ENCODE measurements around the gene ORMDL1. TPM values are rescaled to one million over a fixed set of nuclear protein-coding genes. Genes with fewer than 3 reads are reported as not detected.

Gene ORMDL1
- polyA plus RNA-seq, 3 donors: 76.4 to 204 (median 93.2) TPM

- no peak for TF ChIP-seq CTCF (IDR thresholded peaks at IDR 0.05)
- no peak overlapping the region for H3K4me2 ChIP-seq (replicated peaks; ENCODE audit: extremely low read depth, low read length, poor library complexity, severe bottlenecking)
- peaks cover 3% of the 10 kb centered on the region for H3K79me2 ChIP-seq (ENCODE audit: insufficient read depth, low read length)
- WGBS (ENCODE audit: insufficient coverage): no CpG with 5 or more reads among the region's 6 CpGs
- no peak for DNase-seq
- no peaks in the 10 kb centered on the region for H3K9me3 ChIP-seq (replicated peaks in 1 of 2; ENCODE audit: control insufficient read depth in 1 of 2, insufficient read depth in 1 of 2, low read length in 2 of 2)
- Mint-ChIP-seq H3K9me3 (no peaks in the 10 kb centered on the region), H3K4me1 (peaks cover 13% of the 10 kb centered on the region), H3K4me3 (no peak overlapping the region), H3K27ac (no peak overlapping the region), H3K36me3 (peaks cover 60 to 72% of the 10 kb centered on the region in 2 donors), H3K27me3 (ENCODE audit: low read depth in 3 of 3) (no peaks in the 10 kb centered on the region)
- peaks cover 72 to 94% of the 10 kb centered on the region in 2 donors for H3K36me3 ChIP-seq (replicated peaks in 1 of 2; ENCODE audit: control insufficient read depth in 1 of 2, insufficient read depth in 2 of 2, low read length in 2 of 2)
- no peak overlapping the region for H3K9ac ChIP-seq (ENCODE audit: insufficient read depth, low read length, poor library complexity, severe bottlenecking)
- intact Hi-C loops (cut with micrococcal nuclease): no loop called here
- peaks cover 14% of the 10 kb centered on the region for H4K20me1 ChIP-seq (ENCODE audit: insufficient read depth, low read length)
- H3K27me3 ChIP-seq (ENCODE audit: control insufficient read depth in 2 of 2, insufficient read depth in 2 of 2, low read length in 2 of 2): no peaks in the 10 kb centered on the region
- no peak overlapping the region for H3K27ac ChIP-seq (ENCODE audit: low read depth in 1 of 2, low read length in 2 of 2)
- H3K4me1 ChIP-seq (ENCODE audit: control insufficient read depth in 1 of 2, insufficient read depth in 2 of 2, low read length in 2 of 2): peaks cover 8 to 14% of the 10 kb centered on the region in 2 donors
- H3K4me3 ChIP-seq (replicated peaks in 1 of 3; ENCODE audit: low read depth in 2 of 3, low read length in 3 of 3): no peak overlapping the region
- H2AFZ ChIP-seq (ENCODE audit: insufficient read depth, low read depth, low read length, poor library complexity, severe bottlenecking): no peak overlapping the region
Measured at GRCh38 chr2:189770590-189771322, 13.4 kb downstream of the ORMDL1 start.

- Histone ChIP-seq H3K4me3 (replicated peaks in 1 of 3; ENCODE audit: low read depth in 2 of 3, low read length in 3 of 3) (peak overlapping the region in 1 of 3 experiments; percentile 90), H2AFZ (ENCODE audit: insufficient read depth, low read depth, low read length, poor library complexity, severe bottlenecking) (peak overlapping the region; percentile 93), H3K27me3 (ENCODE audit: control insufficient read depth in 2 of 2, insufficient read depth in 2 of 2, low read length in 2 of 2) (no peaks in the 10 kb centered on the region), H3K4me2 (replicated peaks; ENCODE audit: extremely low read depth, low read length, poor library complexity, severe bottlenecking) (no peak overlapping the region), H3K79me2 (ENCODE audit: insufficient read depth, low read length) (no peaks in the 10 kb centered on the region), H3K9me3 (replicated peaks in 1 of 2; ENCODE audit: control insufficient read depth in 1 of 2, insufficient read depth in 1 of 2, low read length in 2 of 2) (no peaks in the 10 kb centered on the region), H3K27ac (ENCODE audit: low read depth in 1 of 2, low read length in 2 of 2) (no peak overlapping the region), H3K36me3 (replicated peaks in 1 of 2; ENCODE audit: control insufficient read depth in 1 of 2, insufficient read depth in 2 of 2, low read length in 2 of 2) (peaks cover 15 to 31% of the 10 kb centered on the region in 2 donors), H3K4me1 (ENCODE audit: control insufficient read depth in 1 of 2, insufficient read depth in 2 of 2, low read length in 2 of 2) (peaks cover 10 to 14% of the 10 kb centered on the region in 2 donors), H4K20me1 (ENCODE audit: insufficient read depth, low read length) (no peaks in the 10 kb centered on the region), H3K9ac (ENCODE audit: insufficient read depth, low read length, poor library complexity, severe bottlenecking) (no peak overlapping the region)
- H3K27ac Mint-ChIP-seq: no peak overlapping the region
- no peaks in the 10 kb centered on the region for H3K9me3 Mint-ChIP-seq
- no peak for TF ChIP-seq CTCF (IDR thresholded peaks at IDR 0.05)
- peaks cover 17 to 23% of the 10 kb centered on the region in 2 donors for H3K36me3 Mint-ChIP-seq
- DNase-seq: no peak
- peaks cover 0 to 2% (median 0%) of the 10 kb centered on the region in 3 donors for H3K27me3 Mint-ChIP-seq (ENCODE audit: low read depth in 3 of 3)
- no peak overlapping the region for H3K4me3 Mint-ChIP-seq
- no CpG with 5 or more reads among the region's 4 CpGs for WGBS (ENCODE audit: insufficient coverage)
- peaks cover 7% of the 10 kb centered on the region for H3K4me1 Mint-ChIP-seq
- intact Hi-C loops (cut with micrococcal nuclease): no loop called here
Measured at GRCh38 chr2:189763908-189764661, 20.1 kb downstream of the ORMDL1 start.
